Body of pancreas (tissue), 4 donors: ENCODE measurements around the gene DCLK2.

Experiments used
- POLR2A ChIP-seq, 3 donors: fragments of 450-650 bp; IDR thresholded peaks; one replicate each; pipeline ENCODE4 v1.6.1; 2016; ENCODE audit warnings: antibody characterized with exemption in 3 of 3, mild to moderate bottlenecking in 2 of 3
- TF ChIP-seq, protein P1 (sequence below), 7 experiments: fragments of 450-650 bp in 4 of 7; fragments of 200-600 bp in 3 of 7; sonication (generic) in 3 of 7; IDR thresholded peaks; one replicate each; pipeline ENCODE4 v1.5.1; 2016 to 2019; ENCODE audit warnings: antibody characterized with exemption in 7 of 7

DNA sequence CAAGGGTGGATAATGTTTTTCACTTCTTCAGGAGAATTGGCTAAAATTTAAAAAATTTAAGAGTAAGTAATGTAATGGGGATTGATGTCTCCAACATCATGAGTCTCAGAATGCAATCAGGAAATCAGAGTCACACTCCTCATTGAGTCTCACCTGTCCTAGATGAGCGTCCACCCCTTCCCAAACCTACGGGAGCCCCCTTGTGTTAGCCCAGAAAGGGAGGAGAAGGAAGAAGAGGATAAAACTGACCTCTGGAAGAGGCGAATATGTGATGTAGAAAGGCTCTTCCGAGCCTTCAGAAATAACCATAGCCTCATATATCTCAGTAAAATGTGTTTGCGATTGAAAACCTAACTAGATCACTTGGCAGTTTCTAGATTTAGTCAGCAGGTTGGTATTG is 157.1 kb downstream of the DCLK2 start:
- TF ChIP-seq, protein P1, sequence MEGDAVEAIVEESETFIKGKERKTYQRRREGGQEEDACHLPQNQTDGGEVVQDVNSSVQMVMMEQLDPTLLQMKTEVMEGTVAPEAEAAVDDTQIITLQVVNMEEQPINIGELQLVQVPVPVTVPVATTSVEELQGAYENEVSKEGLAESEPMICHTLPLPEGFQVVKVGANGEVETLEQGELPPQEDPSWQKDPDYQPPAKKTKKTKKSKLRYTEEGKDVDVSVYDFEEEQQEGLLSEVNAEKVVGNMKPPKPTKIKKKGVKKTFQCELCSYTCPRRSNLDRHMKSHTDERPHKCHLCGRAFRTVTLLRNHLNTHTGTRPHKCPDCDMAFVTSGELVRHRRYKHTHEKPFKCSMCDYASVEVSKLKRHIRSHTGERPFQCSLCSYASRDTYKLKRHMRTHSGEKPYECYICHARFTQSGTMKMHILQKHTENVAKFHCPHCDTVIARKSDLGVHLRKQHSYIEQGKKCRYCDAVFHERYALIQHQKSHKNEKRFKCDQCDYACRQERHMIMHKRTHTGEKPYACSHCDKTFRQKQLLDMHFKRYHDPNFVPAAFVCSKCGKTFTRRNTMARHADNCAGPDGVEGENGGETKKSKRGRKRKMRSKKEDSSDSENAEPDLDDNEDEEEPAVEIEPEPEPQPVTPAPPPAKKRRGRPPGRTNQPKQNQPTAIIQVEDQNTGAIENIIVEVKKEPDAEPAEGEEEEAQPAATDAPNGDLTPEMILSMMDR (IDR thresholded peaks at IDR 0.05) = no peak
- no peak for TF ChIP-seq POLR2A (IDR thresholded peaks at IDR 0.05)
